GM23338 (cell line): ENCODE measurements around the gene ASPG. TPM values are rescaled to one million over a fixed set of nuclear protein-coding genes. Genes with fewer than 3 reads are reported as not detected.

Experiments
- ATAC-seq: fragments of 200-7000 bp; cut with Tn5 transposase; 3 replicates; pipeline ENCODE4 v1.9.1; 2020
- DNase-seq: peaks from one replicate; pipeline ENCODE4 v3.0.0-alpha.2; 2015; ENCODE audit warnings: low spot score
- H2AFZ ChIP-seq: fragments of 200-600 bp; sonication (generic); 2 replicates; pipeline ENCODE4 v1.8.0; 2016; ENCODE audit warnings: antibody characterized with exemption, mild to moderate bottlenecking, moderate library complexity
- H3F3A ChIP-seq: fragments of 200-600 bp; sonication (generic); replicated peaks from 2 replicates; pipeline ENCODE4 v1.8.0; 2017; ENCODE audit warnings: antibody characterized with exemption, mixed run types, low read depth
- H3K27ac ChIP-seq: fragments of 200-600 bp; sonication (generic); 2 replicates; pipeline ENCODE4 v1.6.1; 2016; ENCODE audit warnings: low read depth
- H3K27me3 ChIP-seq: fragments of 200-600 bp; sonication (generic); 2 replicates; pipeline ENCODE4 v1.8.0; 2016; ENCODE audit warnings: mild to moderate bottlenecking, mixed run types, moderate library complexity; ENCODE audit not compliant: insufficient read depth
- H3K36me3 ChIP-seq: fragments of 200-600 bp; sonication (generic); 2 replicates; pipeline ENCODE4 v1.8.0; 2016; ENCODE audit warnings: mild to moderate bottlenecking; ENCODE audit not compliant: insufficient read depth
- H3K4me1 ChIP-seq: fragments of 200-600 bp; sonication (generic); 2 replicates; pipeline ENCODE4 v1.8.0; 2016; ENCODE audit warnings: mild to moderate bottlenecking, moderate library complexity; ENCODE audit not compliant: insufficient read depth
- H3K4me2 ChIP-seq: fragments of 200-600 bp; sonication (generic); 2 replicates; pipeline ENCODE4 v1.7.1; 2017; ENCODE audit warnings: mixed run types
- H3K4me3 ChIP-seq: fragments of 200-600 bp; sonication (generic); 2 replicates; pipeline ENCODE4 v1.6.1; 2016; ENCODE audit warnings: mixed run types
- H3K79me2 ChIP-seq: fragments of 200-600 bp; sonication (generic); replicated peaks from 2 replicates; pipeline ENCODE4 v1.8.0; 2017; ENCODE audit warnings: mild to moderate bottlenecking; ENCODE audit not compliant: insufficient read depth
- H3K9me2 ChIP-seq: fragments of 200-600 bp; sonication (generic); 2 replicates; pipeline ENCODE4 v1.8.0; 2017; ENCODE audit not compliant: insufficient read depth
- H4K20me1 ChIP-seq: fragments of 200-600 bp; sonication (generic); replicated peaks from 2 replicates; pipeline ENCODE4 v1.8.0; 2017; ENCODE audit warnings: mild to moderate bottlenecking; ENCODE audit not compliant: insufficient read depth
- H3K27ac Mint-ChIP-seq: 2 replicates; pipeline ENCODE4 v1.8.0; 2020; ENCODE audit warnings: inconsistent platforms, mild to moderate bottlenecking, moderate library complexity, mixed read lengths
- H3K27me3 Mint-ChIP-seq: 3 replicates; pipeline ENCODE4 v1.8.0; 2022; ENCODE audit warnings: low read depth, mild to moderate bottlenecking, moderate library complexity, mixed read lengths, inconsistent platforms; ENCODE audit not compliant: insufficient read depth, poor library complexity
- H3K36me3 Mint-ChIP-seq: 3 replicates; pipeline ENCODE4 v1.8.0; 2021; ENCODE audit warnings: low read depth, mild to moderate bottlenecking, inconsistent platforms, moderate library complexity, mixed read lengths
- H3K4me1 Mint-ChIP-seq: 3 replicates; pipeline ENCODE4 v1.8.0; 2020; ENCODE audit warnings: mild to moderate bottlenecking, inconsistent platforms, mixed read lengths
- H3K4me3 Mint-ChIP-seq: 3 replicates; pipeline ENCODE4 v1.8.0; 2021; ENCODE audit warnings: moderate library complexity, mild to moderate bottlenecking, inconsistent platforms, mixed read lengths
- H3K9me3 Mint-ChIP-seq: 3 replicates; pipeline ENCODE4 v1.8.0; 2020; ENCODE audit warnings: moderate library complexity, mild to moderate bottlenecking, inconsistent platforms, mixed read lengths
- CREB1 ChIP-seq: fragments of 250-450 bp; sonication (Bioruptor Pico); IDR thresholded peaks from 2 replicates; pipeline ENCODE4 v1.5.0; 2020; ENCODE audit warnings: low read depth, mild to moderate bottlenecking, moderate library complexity
- EZH2 ChIP-seq: fragments of 200-600 bp; sonication (generic); IDR thresholded peaks from one replicate; pipeline ENCODE4 v1.8.0; 2017; ENCODE audit warnings: antibody characterized with exemption, mild to moderate bottlenecking, low read depth; ENCODE audit not compliant: unreplicated experiment
- EZH2phosphoT487 ChIP-seq: fragments of 200-600 bp; sonication (generic); IDR thresholded peaks from one replicate; pipeline ENCODE4 v1.8.1; 2018; ENCODE audit warnings: antibody characterized with exemption; ENCODE audit not compliant: unreplicated experiment
- JUNB ChIP-seq: IDR thresholded peaks from one replicate; pipeline ENCODE4 v1.6.1; 2016; ENCODE audit warnings: antibody characterized with exemption; ENCODE audit not compliant: unreplicated experiment
- NANOG ChIP-seq: IDR thresholded peaks from 2 replicates; pipeline ENCODE4 v1.6.1; 2016; ENCODE audit warnings: antibody characterized with exemption, borderline replicate concordance
- POLR2AphosphoS5 ChIP-seq: IDR thresholded peaks from 2 replicates; pipeline ENCODE4 v1.6.1; 2016; ENCODE audit warnings: antibody characterized with exemption, low read depth
- STAT1 ChIP-seq: IDR thresholded peaks from one replicate; pipeline ENCODE4 v1.6.1; 2016; ENCODE audit warnings: antibody characterized with exemption; ENCODE audit not compliant: unreplicated experiment
- ZNF114 ChIP-seq: fragments of 250-450 bp; sonication (Bioruptor Pico); IDR thresholded peaks from 2 replicates; pipeline ENCODE4 v1.5.0; 2020; ENCODE audit warnings: mild to moderate bottlenecking, moderate library complexity
- ZNF331 ChIP-seq: fragments of 250-450 bp; sonication (Bioruptor Pico); IDR thresholded peaks from 2 replicates; pipeline ENCODE4 v1.5.0; 2020; ENCODE audit warnings: low read depth, mild to moderate bottlenecking, moderate library complexity
- polyA plus RNA-seq: library from polyadenylated mRNA; unstranded; fragments of >200 nt; fragmentation: Nextera tagmentation; extraction: Ambion mirVana; gene quantifications from 2 replicates; pipeline ENCODE4 v1.2.1, GENCODE V29; 2016
- total RNA-seq: library from RNA; depleted of rRNA; stranded (reverse); fragments of >200 nt; shearing (Covaris generic); gene quantifications from 2 replicates; pipeline ENCODE4 v1.2.3, GENCODE V29; 2014
- TF ChIP-seq, protein P1 (sequence below): IDR thresholded peaks from one replicate; pipeline ENCODE4 v1.6.1; 2018; ENCODE audit warnings: antibody characterized with exemption; ENCODE audit not compliant: unreplicated experiment
- TF ChIP-seq, protein P2 (sequence below): fragments of 250-450 bp; sonication (Bioruptor Pico); IDR thresholded peaks from 2 replicates; pipeline ENCODE4 v1.5.0; 2020; ENCODE audit warnings: mild to moderate bottlenecking, moderate library complexity
- TF ChIP-seq, protein P3 (sequence below): IDR thresholded peaks from 2 replicates; pipeline ENCODE4 v1.6.1; 2016; ENCODE audit warnings: antibody characterized with exemption
- TF ChIP-seq, protein P4 (sequence below), 2 experiments: fragments of 200-600 bp in 1 of 2; sonication (generic) in 1 of 2; conservative IDR thresholded peaks; 2 replicates each; pipeline versions ENCODE4 v1.5.1 to v1.6.1; 2016 to 2017; ENCODE audit warnings: antibody characterized with exemption in 2 of 2, low read depth in 2 of 2, mild to moderate bottlenecking in 2 of 2, moderate library complexity in 1 of 2

ASPG gene
- total and polyA plus RNA-seq, 2 experiments from 2014 or later: 0.61 to 6.2 TPM

DNA sequence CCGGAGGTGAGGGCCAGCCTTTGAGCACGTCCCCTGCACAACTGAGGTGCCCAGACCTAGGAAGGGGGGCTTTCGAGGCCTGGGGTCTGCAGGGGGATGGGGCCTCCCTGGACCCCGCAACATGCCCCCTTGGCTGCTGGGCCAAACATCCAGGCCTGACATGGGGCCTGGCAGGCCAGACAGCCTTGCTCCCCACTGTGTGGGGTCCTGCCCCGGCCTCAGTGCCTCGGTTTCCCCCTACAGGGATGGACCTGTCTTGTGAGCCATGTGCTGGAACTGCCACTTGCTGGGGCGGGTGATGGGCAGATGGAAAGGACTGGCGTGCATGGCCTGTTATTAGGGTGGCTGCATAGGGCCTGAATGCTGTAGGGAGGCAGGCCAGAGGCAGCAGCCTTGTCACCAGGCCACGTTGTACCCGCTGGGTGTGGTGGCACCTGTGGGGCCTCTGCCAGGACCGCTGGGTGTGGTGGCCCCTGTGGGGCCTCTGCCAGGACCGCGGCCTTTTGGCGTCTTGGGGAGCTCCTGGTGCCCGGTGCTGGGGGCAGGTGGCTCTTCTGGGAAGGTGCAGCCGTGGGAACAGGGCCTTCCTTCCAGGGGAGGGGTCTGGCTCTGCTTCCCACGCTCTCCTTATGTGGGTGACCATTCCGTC lies 20.4 kb downstream of the ASPG start:
- Mint-ChIP-seq H3K4me3 (no peak overlapping the region), H3K36me3 (no peaks in the 10 kb centered on the region)

More for the DNA sequence above, 20.4 kb downstream of the ASPG start:
- Histone ChIP-seq H3K36me3 (no peaks in the 10 kb centered on the region), H3K9me2 (no peaks in the 10 kb centered on the region), H3K27me3 (no peaks in the 10 kb centered on the region), H3K4me1 (no peaks in the 10 kb centered on the region), H3K4me3 (no peak overlapping the region), H2AFZ (no peak overlapping the region), H3F3A (no peaks in the 10 kb centered on the region), H4K20me1 (no peaks in the 10 kb centered on the region), H3K79me2 (no peaks in the 10 kb centered on the region), H3K4me2 (no peak overlapping the region), H3K27ac (no peak overlapping the region)
- Mint-ChIP-seq H3K27me3 (peaks cover 9% of the 10 kb centered on the region), H3K9me3 (no peaks in the 10 kb centered on the region), H3K27ac (no peak overlapping the region), H3K4me1 (peaks cover 4% of the 10 kb centered on the region; the same call in 2 of the 3 replicates)
- DNase-seq (no peak), ATAC-seq (no peak)
- no peak for TF ChIP-seq CREB1 (CRISPR knock-in tag)
- TF ChIP-seq, protein P1, sequence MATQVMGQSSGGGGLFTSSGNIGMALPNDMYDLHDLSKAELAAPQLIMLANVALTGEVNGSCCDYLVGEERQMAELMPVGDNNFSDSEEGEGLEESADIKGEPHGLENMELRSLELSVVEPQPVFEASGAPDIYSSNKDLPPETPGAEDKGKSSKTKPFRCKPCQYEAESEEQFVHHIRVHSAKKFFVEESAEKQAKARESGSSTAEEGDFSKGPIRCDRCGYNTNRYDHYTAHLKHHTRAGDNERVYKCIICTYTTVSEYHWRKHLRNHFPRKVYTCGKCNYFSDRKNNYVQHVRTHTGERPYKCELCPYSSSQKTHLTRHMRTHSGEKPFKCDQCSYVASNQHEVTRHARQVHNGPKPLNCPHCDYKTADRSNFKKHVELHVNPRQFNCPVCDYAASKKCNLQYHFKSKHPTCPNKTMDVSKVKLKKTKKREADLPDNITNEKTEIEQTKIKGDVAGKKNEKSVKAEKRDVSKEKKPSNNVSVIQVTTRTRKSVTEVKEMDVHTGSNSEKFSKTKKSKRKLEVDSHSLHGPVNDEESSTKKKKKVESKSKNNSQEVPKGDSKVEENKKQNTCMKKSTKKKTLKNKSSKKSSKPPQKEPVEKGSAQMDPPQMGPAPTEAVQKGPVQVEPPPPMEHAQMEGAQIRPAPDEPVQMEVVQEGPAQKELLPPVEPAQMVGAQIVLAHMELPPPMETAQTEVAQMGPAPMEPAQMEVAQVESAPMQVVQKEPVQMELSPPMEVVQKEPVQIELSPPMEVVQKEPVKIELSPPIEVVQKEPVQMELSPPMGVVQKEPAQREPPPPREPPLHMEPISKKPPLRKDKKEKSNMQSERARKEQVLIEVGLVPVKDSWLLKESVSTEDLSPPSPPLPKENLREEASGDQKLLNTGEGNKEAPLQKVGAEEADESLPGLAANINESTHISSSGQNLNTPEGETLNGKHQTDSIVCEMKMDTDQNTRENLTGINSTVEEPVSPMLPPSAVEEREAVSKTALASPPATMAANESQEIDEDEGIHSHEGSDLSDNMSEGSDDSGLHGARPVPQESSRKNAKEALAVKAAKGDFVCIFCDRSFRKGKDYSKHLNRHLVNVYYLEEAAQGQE: no peak
- TF ChIP-seq POLR2AphosphoS5: no peak
- no peak for TF ChIP-seq STAT1
- TF ChIP-seq, protein P2, sequence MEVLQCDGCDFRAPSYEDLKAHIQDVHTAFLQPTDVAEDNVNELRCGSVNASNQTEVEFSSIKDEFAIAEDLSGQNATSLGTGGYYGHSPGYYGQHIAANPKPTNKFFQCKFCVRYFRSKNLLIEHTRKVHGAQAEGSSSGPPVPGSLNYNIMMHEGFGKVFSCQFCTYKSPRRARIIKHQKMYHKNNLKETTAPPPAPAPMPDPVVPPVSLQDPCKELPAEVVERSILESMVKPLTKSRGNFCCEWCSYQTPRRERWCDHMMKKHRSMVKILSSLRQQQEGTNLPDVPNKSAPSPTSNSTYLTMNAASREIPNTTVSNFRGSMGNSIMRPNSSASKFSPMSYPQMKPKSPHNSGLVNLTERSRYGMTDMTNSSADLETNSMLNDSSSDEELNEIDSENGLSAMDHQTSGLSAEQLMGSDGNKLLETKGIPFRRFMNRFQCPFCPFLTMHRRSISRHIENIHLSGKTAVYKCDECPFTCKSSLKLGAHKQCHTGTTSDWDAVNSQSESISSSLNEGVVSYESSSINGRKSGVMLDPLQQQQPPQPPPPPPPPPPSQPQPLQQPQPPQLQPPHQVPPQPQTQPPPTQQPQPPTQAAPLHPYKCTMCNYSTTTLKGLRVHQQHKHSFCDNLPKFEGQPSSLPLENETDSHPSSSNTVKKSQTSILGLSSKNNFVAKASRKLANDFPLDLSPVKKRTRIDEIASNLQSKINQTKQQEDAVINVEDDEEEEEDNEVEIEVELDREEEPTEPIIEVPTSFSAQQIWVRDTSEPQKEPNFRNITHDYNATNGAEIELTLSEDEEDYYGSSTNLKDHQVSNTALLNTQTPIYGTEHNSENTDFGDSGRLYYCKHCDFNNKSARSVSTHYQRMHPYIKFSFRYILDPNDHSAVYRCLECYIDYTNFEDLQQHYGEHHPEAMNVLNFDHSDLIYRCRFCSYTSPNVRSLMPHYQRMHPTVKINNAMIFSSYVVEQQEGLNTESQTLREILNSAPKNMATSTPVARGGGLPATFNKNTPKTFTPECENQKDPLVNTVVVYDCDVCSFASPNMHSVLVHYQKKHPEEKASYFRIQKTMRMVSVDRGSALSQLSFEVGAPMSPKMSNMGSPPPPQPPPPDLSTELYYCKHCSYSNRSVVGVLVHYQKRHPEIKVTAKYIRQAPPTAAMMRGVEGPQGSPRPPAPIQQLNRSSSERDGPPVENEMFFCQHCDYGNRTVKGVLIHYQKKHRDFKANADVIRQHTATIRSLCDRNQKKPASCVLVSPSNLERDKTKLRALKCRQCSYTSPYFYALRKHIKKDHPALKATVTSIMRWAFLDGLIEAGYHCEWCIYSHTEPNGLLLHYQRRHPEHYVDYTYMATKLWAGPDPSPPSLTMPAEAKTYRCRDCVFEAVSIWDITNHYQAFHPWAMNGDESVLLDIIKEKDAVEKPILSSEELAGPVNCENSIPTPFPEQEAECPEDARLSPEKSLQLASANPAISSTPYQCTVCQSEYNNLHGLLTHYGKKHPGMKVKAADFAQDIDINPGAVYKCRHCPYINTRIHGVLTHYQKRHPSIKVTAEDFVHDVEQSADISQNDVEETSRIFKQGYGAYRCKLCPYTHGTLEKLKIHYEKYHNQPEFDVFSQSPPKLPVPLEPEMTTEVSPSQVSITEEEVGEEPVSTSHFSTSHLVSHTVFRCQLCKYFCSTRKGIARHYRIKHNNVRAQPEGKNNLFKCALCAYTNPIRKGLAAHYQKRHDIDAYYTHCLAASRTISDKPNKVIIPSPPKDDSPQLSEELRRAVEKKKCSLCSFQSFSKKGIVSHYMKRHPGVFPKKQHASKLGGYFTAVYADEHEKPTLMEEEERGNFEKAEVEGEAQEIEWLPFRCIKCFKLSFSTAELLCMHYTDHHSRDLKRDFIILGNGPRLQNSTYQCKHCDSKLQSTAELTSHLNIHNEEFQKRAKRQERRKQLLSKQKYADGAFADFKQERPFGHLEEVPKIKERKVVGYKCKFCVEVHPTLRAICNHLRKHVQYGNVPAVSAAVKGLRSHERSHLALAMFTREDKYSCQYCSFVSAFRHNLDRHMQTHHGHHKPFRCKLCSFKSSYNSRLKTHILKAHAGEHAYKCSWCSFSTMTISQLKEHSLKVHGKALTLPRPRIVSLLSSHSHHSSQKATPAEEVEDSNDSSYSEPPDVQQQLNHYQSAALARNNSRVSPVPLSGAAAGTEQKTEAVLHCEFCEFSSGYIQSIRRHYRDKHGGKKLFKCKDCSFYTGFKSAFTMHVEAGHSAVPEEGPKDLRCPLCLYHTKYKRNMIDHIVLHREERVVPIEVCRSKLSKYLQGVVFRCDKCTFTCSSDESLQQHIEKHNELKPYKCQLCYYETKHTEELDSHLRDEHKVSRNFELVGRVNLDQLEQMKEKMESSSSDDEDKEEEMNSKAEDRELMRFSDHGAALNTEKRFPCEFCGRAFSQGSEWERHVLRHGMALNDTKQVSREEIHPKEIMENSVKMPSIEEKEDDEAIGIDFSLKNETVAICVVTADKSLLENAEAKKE (CRISPR knock-in tag): no peak
- TF ChIP-seq NANOG: no peak
- TF ChIP-seq, protein P3, sequence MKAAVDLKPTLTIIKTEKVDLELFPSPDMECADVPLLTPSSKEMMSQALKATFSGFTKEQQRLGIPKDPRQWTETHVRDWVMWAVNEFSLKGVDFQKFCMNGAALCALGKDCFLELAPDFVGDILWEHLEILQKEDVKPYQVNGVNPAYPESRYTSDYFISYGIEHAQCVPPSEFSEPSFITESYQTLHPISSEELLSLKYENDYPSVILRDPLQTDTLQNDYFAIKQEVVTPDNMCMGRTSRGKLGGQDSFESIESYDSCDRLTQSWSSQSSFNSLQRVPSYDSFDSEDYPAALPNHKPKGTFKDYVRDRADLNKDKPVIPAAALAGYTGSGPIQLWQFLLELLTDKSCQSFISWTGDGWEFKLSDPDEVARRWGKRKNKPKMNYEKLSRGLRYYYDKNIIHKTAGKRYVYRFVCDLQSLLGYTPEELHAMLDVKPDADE: no peak
- no peak for TF ChIP-seq EZH2
- no peak for TF ChIP-seq ZNF331
- no peak for TF ChIP-seq EZH2phosphoT487
- TF ChIP-seq ZNF114: no peak
- TF ChIP-seq, protein P4, sequence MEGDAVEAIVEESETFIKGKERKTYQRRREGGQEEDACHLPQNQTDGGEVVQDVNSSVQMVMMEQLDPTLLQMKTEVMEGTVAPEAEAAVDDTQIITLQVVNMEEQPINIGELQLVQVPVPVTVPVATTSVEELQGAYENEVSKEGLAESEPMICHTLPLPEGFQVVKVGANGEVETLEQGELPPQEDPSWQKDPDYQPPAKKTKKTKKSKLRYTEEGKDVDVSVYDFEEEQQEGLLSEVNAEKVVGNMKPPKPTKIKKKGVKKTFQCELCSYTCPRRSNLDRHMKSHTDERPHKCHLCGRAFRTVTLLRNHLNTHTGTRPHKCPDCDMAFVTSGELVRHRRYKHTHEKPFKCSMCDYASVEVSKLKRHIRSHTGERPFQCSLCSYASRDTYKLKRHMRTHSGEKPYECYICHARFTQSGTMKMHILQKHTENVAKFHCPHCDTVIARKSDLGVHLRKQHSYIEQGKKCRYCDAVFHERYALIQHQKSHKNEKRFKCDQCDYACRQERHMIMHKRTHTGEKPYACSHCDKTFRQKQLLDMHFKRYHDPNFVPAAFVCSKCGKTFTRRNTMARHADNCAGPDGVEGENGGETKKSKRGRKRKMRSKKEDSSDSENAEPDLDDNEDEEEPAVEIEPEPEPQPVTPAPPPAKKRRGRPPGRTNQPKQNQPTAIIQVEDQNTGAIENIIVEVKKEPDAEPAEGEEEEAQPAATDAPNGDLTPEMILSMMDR (conservative IDR thresholded peaks at IDR 0.05; ENCODE audit: low read depth in 2 of 2): no peak
- no peak for TF ChIP-seq JUNB
